ENCODE measurements around the gene PARVG. TPM values are rescaled to one million over a fixed set of nuclear protein-coding genes. Genes with fewer than 3 reads are reported as not detected.

Gene PARVG
- total and polyA plus RNA-seq, 2 of the 13 experiments (the other 11 are each of a cell fraction or from before 2014, with no cell fraction given), result not detected

- no peak overlapping the region for H2AFZ ChIP-seq (ENCODE audit: low read length)
- WGBS (ENCODE audit: low lambda C conversion rate), result 31% methylated on average over 7 of the region's 7 CpGs
- no peak overlapping the region for H3K4me3 ChIP-seq (replicated peaks in 1 of 3; ENCODE audit: insufficient read depth in 1 of 3, low read depth in 2 of 3, low read length in 3 of 3)
- POLR2A ChIA-PET, result no interaction called here
- CTCF ChIA-PET (ENCODE audit: low intra/inter-chr PET ratio, low total read pairs), result no interaction called here
- no peaks in the 10 kb centered on the region for H3K36me3 ChIP-seq (replicated peaks in 1 of 2; ENCODE audit: control insufficient read depth in 1 of 2, insufficient read depth in 2 of 2, low read length in 2 of 2)
- H3K9ac ChIP-seq (ENCODE audit: insufficient read depth, low read depth, low read length), result no peak overlapping the region
- no peaks in the 10 kb centered on the region for H3K9me3 ChIP-seq (ENCODE audit: low read length)
- DNase-seq (ENCODE audit: low spot score) (no peak), ATAC-seq (no peak), FAIRE-seq (no peak)
- H3K27me3 ChIP-seq (ENCODE audit: control insufficient read depth in 1 of 2, insufficient read depth in 2 of 2, low read length in 2 of 2), result peaks cover 0 to 1% of the 10 kb centered on the region in 2 experiments; a peak in 1 of 5 replicates
- H3K4me1 ChIP-seq (ENCODE audit: insufficient read depth, low read length), result no peaks in the 10 kb centered on the region
- in situ Hi-C loops (cut with HindIII; ENCODE audit: extremely low pct_ligation_motif_present, low pct_unique_long_range_greater_than_20kb) (no loop called here), intact Hi-C loops (cut with micrococcal nuclease; ENCODE audit: unreplicated experiment) (no loop called here)
- H3K79me2 ChIP-seq (ENCODE audit: insufficient read depth, low read length), result no peaks in the 10 kb centered on the region
- H3K27ac ChIP-seq (ENCODE audit: extremely low read length, insufficient read depth, low read length), result no peak overlapping the region
- BruUV-seq (replicated peaks), result no TSS peak
- no peaks in the 10 kb centered on the region for H4K20me1 ChIP-seq (ENCODE audit: insufficient read depth, low read length)
- no peak overlapping the region for H3K4me2 ChIP-seq (ENCODE audit: low read depth, low read length)
- TF ChIP-seq ZFP1 (CRISPR knock-in tag; IDR thresholded peaks at IDR 0.05) (no peak), MED13 (CRISPR knock-in tag; IDR thresholded peaks at IDR 0.05) (no peak), DDIT3 (CRISPR knock-in tag; IDR thresholded peaks at IDR 0.05) (no peak), REST (IDR thresholded peaks at IDR 0.05; ENCODE audit: borderline replicate concordance in 1 of 2, low read depth in 1 of 2, low read length in 2 of 2) (no peak), SNRNP70 (IDR thresholded peaks at IDR 0.05; ENCODE audit: low read depth, low read length) (no peak), FOXJ3 (CRISPR knock-in tag; IDR thresholded peaks at IDR 0.05; ENCODE audit: borderline replicate concordance) (no peak), ERF (CRISPR knock-in tag; IDR thresholded peaks at IDR 0.05) (no peak), CEBPG (CRISPR knock-in tag; IDR thresholded peaks at IDR 0.05) (no peak), SNAPC2 (CRISPR knock-in tag; IDR thresholded peaks at IDR 0.05) (no peak), DMAP1 (CRISPR knock-in tag; IDR thresholded peaks at IDR 0.05) (no peak), NFYB (CRISPR knock-in tag; IDR thresholded peaks at IDR 0.05) (no peak)
- TF ChIP-seq, protein P1, sequence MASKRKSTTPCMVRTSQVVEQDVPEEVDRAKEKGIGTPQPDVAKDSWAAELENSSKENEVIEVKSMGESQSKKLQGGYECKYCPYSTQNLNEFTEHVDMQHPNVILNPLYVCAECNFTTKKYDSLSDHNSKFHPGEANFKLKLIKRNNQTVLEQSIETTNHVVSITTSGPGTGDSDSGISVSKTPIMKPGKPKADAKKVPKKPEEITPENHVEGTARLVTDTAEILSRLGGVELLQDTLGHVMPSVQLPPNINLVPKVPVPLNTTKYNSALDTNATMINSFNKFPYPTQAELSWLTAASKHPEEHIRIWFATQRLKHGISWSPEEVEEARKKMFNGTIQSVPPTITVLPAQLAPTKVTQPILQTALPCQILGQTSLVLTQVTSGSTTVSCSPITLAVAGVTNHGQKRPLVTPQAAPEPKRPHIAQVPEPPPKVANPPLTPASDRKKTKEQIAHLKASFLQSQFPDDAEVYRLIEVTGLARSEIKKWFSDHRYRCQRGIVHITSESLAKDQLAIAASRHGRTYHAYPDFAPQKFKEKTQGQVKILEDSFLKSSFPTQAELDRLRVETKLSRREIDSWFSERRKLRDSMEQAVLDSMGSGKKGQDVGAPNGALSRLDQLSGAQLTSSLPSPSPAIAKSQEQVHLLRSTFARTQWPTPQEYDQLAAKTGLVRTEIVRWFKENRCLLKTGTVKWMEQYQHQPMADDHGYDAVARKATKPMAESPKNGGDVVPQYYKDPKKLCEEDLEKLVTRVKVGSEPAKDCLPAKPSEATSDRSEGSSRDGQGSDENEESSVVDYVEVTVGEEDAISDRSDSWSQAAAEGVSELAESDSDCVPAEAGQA (IDR thresholded peaks at IDR 0.05; ENCODE audit: low read depth), result no peak
- TF ChIP-seq, protein P1 (CRISPR knock-in tag; IDR thresholded peaks at IDR 0.05; ENCODE audit: borderline replicate concordance), result no peak
Measured at GRCh38 chr22:44159221-44159620, 21.5 kb upstream of the PARVG start.
